Measurements from ENCODE around the gene PFKL. TPM values are rescaled to one million over a fixed set of nuclear protein-coding genes. Genes with fewer than 3 reads are reported as not detected.
"Not testable (repeated sequence)": the region's sequence is repeated elsewhere in the genome, so short reads cannot be mapped to it uniquely, and the experiment has no call there.

PFKL gene
- polyA plus RNA-seq, 4 donors: 138 to 281 (median 216) TPM

DNA sequence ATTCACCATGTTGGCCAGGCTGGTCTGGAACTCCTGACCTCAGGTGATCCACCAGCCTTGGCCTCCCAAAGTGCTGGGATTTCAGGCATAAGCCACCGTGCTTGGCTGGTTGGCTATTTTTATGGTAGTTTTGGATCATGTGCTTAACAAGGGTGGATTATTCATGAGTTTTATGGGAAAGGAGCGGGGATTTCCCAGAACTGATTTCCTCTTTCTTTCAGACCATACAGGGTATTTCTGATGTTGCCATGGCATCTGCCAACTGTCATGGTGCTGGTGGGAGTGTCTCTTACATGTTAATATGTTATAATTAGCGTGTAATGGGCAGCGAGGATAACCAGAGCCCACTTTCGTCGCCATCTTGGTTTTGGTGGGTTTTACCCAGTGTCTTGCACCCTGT, 56.8 kb downstream of the PFKL start:
- Histone ChIP-seq H3K4me1 (ENCODE audit: control insufficient read depth in 3 of 3, insufficient read depth in 2 of 3, low read depth in 1 of 3, low read length in 2 of 3) (no peaks in the 10 kb centered on the region), H3K4me3 (ENCODE audit: low read depth in 1 of 3, low read length in 3 of 3) (no peak overlapping the region), H3K27me3 (ENCODE audit: control insufficient read depth in 3 of 3, insufficient read depth in 3 of 3, low read length in 3 of 3) (peaks cover 0 to 5% (median 0%) of the 10 kb centered on the region in 3 donors), H3K36me3 (ENCODE audit: control insufficient read depth in 3 of 3, insufficient read depth in 2 of 3, low read depth in 1 of 3, low read length in 3 of 3) (no peaks in the 10 kb centered on the region), H3K9me3 (ENCODE audit: control insufficient read depth in 2 of 2, insufficient read depth in 1 of 2, low read depth in 1 of 2, low read length in 1 of 2) (no peaks in the 10 kb centered on the region), H3K27ac (ENCODE audit: low read depth in 1 of 3, low read length in 2 of 3) (no peak overlapping the region)
- DNase-seq (no peak), FAIRE-seq (no peak)
- WGBS, 3 donors: 79 to 84% (median 83%) methylated on average over 6 of the region's 6 CpGs

DNA sequence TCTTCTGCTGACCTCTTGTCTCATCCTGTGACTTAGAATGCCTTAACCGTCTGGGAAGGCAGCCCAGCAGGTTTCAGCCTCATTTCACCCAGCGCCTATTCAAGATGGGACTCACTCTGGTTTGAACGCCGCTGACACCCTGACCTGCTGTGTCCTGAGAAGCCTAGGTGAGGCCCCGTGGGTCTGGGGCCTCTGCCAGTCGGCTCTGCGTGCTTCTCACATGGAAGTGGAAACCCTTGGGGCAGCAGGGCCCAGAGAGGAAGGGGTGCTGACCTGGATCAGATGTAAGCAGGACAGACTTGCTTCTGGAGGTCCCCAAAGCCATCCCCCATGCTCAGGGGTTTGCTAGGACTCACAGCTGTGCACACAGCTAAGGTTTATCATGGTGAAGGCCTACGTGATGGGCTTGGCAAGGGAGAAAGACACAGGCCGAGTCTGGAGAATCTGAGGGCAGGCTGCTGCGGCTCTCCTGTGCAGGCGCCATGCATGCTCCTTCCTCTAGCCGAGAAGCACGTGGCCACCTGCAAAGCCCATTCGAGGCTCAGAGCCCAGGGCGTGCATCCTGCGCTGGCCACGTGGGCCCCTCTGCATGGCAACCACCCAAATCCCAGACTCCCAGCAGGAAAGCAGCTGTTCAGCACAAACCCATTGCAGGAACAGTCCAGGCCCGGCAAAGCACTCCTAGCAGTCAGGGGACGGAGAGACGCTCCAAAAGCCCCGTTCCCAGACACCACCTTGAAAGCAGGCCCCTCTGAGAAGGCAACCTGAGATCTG, 57.4 kb downstream of the PFKL start:
- Histone ChIP-seq H3K36me3 (ENCODE audit: control insufficient read depth in 3 of 3, insufficient read depth in 2 of 3, low read depth in 1 of 3, low read length in 3 of 3) (no peaks in the 10 kb centered on the region), H3K9me3 (ENCODE audit: control insufficient read depth in 2 of 2, insufficient read depth in 1 of 2, low read depth in 1 of 2, low read length in 1 of 2) (no peaks in the 10 kb centered on the region), H3K4me1 (ENCODE audit: control insufficient read depth in 3 of 3, insufficient read depth in 2 of 3, low read depth in 1 of 3, low read length in 2 of 3) (no peaks in the 10 kb centered on the region), H3K4me3 (ENCODE audit: low read depth in 1 of 3, low read length in 3 of 3) (no peak overlapping the region), H3K27ac (ENCODE audit: low read depth in 1 of 3, low read length in 2 of 3) (no peak overlapping the region), H3K27me3 (ENCODE audit: control insufficient read depth in 3 of 3, insufficient read depth in 3 of 3, low read length in 3 of 3) (no peaks in the 10 kb centered on the region)
- WGBS, 3 donors: 85 to 88% (median 87%) methylated on average over 21 of the region's 21 CpGs
- no peak for FAIRE-seq
- no peak for DNase-seq

DNA sequence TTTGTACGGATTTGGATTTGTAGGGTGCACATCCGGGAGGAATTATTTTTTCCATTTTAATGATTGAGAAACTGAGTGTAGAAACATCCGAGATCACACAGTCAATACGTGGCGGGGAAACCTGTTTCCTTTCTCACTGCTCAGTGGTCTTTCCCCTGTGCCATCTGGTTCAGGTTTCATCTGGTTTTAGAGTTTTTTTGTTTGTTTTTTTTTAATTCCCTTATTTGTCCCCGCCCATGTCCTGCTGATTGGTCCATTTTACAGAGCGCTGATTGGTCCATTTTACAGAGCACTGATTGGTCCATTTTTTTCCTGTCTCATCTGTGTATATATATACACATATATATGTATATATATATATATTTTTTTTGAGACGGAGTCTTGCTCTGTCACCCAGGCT, 59.5 kb downstream of the PFKL start:
- Histone ChIP-seq H3K36me3 (ENCODE audit: control insufficient read depth in 3 of 3, insufficient read depth in 2 of 3, low read depth in 1 of 3, low read length in 3 of 3) (no peaks in the 10 kb centered on the region), H3K27me3 (ENCODE audit: control insufficient read depth in 3 of 3, insufficient read depth in 3 of 3, low read length in 3 of 3) (no peaks in the 10 kb centered on the region), H3K27ac (ENCODE audit: low read depth in 1 of 3, low read length in 2 of 3) (no peak overlapping the region), H3K4me3 (ENCODE audit: low read depth in 1 of 3, low read length in 3 of 3) (no peak overlapping the region), H3K4me1 (ENCODE audit: control insufficient read depth in 3 of 3, insufficient read depth in 2 of 3, low read depth in 1 of 3, low read length in 2 of 3) (no peaks in the 10 kb centered on the region), H3K9me3 (ENCODE audit: control insufficient read depth in 2 of 2, insufficient read depth in 1 of 2, low read depth in 1 of 2, low read length in 1 of 2) (peaks cover 0 to 11% of the 10 kb centered on the region in 2 donors)
- FAIRE-seq (no peak), DNase-seq (no peak)
- 81 to 89% (median 88%) methylated on average over 8 of the region's 8 CpGs for WGBS, 3 donors

DNA sequence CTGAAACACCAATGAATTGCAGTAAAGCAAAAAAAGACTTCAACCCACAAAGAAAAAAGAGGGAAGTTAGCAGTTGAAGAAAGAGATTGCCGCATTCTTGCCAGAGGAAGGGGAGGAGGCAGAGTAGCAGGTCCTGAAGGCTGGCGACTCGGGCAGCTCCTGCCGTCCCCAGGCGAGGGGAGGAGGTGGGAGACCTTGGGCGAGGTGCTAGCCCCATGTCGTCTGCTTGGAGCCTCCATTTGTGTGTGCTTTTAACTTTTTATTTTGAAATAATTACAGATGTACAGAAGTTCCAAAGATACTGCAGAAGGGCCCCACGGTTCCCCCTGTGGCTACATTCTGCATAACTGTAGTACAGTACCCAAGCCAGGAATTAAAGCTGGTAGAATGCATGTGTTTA, 60.3 kb downstream of the PFKL start:
- H3K36me3 ChIP-seq (ENCODE audit: control insufficient read depth in 3 of 3, insufficient read depth in 2 of 3, low read depth in 1 of 3, low read length in 3 of 3): no peaks in the 10 kb centered on the region

DNA sequence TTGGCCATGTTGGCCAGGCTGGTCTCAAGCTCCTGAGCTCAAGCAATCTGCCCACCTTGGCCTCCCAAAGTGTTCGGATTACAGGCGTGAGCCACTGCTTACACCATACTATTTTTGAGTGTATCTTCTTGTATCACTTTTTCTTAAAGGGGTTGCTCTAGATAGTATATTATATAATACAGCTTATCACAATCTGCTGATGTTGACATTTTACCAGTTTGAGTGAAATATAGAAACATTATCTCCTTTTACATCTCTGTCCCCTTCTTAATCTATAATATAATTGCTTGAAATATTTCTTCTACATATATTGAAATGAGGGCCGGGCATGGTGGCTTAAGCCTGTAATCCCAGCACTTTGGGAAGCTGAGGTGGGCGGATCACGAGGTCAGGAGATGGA, 62.0 kb downstream of the PFKL start:
- WGBS, 3 donors: 89 to 92% (median 90%) methylated on average over 5 of the region's 5 CpGs
- DNase-seq; H3K27me3 ChIP-seq (ENCODE audit: control insufficient read depth in 3 of 3, insufficient read depth in 3 of 3, low read length in 3 of 3); H3K4me1 ChIP-seq (ENCODE audit: control insufficient read depth in 3 of 3, insufficient read depth in 2 of 3, low read depth in 1 of 3, low read length in 2 of 3); H3K4me3 ChIP-seq (ENCODE audit: low read depth in 1 of 3, low read length in 3 of 3); H3K27ac ChIP-seq (ENCODE audit: low read depth in 1 of 3, low read length in 2 of 3); FAIRE-seq; H3K36me3 ChIP-seq (ENCODE audit: control insufficient read depth in 3 of 3, insufficient read depth in 2 of 3, low read depth in 1 of 3, low read length in 3 of 3): not testable (repeated sequence)
- H3K9me3 ChIP-seq (ENCODE audit: control insufficient read depth in 2 of 2, insufficient read depth in 1 of 2, low read depth in 1 of 2, low read length in 1 of 2): peaks cover 0 to 11% of the 10 kb centered on the region in 2 donors

More for the DNA sequence above, 60.3 kb downstream of the PFKL start:
- DNase-seq: no peak
- no peaks in the 10 kb centered on the region for H3K27me3 ChIP-seq (ENCODE audit: control insufficient read depth in 3 of 3, insufficient read depth in 3 of 3, low read length in 3 of 3)
- no peak for FAIRE-seq
- WGBS, 3 donors: 50 to 56% (median 55%) methylated on average over 8 of the region's 8 CpGs
- H3K4me3 ChIP-seq (ENCODE audit: low read depth in 1 of 3, low read length in 3 of 3): no peak overlapping the region
- no peak overlapping the region for H3K27ac ChIP-seq (ENCODE audit: low read depth in 1 of 3, low read length in 2 of 3)
- H3K9me3 ChIP-seq (ENCODE audit: control insufficient read depth in 2 of 2, insufficient read depth in 1 of 2, low read depth in 1 of 2, low read length in 1 of 2): peaks cover 0 to 11% of the 10 kb centered on the region in 2 donors
- no peaks in the 10 kb centered on the region for H3K4me1 ChIP-seq (ENCODE audit: control insufficient read depth in 3 of 3, insufficient read depth in 2 of 3, low read depth in 1 of 3, low read length in 2 of 3)

DNA sequence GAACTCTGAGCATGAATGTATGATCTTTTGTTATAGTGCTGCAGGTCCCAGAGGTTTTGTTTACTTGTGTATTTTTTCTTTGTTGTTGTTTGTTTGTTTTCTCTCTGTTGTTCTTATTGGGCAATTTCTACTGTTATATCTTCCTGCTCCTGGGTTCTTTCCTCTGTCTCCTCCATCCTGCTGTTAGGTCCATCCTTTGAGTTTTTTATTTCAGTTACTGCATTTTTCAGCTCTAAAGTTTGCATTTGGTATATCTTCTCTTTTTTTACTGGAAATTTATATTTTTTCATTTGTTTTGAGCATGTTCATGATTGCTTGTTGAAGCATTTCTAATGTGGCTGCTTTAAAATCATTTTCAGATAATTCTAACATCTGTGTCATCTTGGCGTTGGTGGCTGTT, 63.4 kb downstream of the PFKL start:
- DNase-seq (no peak), FAIRE-seq (no peak)
- Histone ChIP-seq H3K9me3 (ENCODE audit: control insufficient read depth in 2 of 2, insufficient read depth in 1 of 2, low read depth in 1 of 2, low read length in 1 of 2) (peaks cover 0 to 11% of the 10 kb centered on the region in 2 donors), H3K4me3 (ENCODE audit: low read depth in 1 of 3, low read length in 3 of 3) (no peak overlapping the region), H3K27me3 (ENCODE audit: control insufficient read depth in 3 of 3, insufficient read depth in 3 of 3, low read length in 3 of 3) (no peaks in the 10 kb centered on the region), H3K27ac (ENCODE audit: low read depth in 1 of 3, low read length in 2 of 3) (no peak overlapping the region), H3K36me3 (ENCODE audit: control insufficient read depth in 3 of 3, insufficient read depth in 2 of 3, low read depth in 1 of 3, low read length in 3 of 3) (no peaks in the 10 kb centered on the region), H3K4me1 (ENCODE audit: control insufficient read depth in 3 of 3, insufficient read depth in 2 of 3, low read depth in 1 of 3, low read length in 2 of 3) (no peaks in the 10 kb centered on the region)
- 84 to 93% (median 84%) methylated on average over 1 of the region's 1 CpG for WGBS, 3 donors

DNA sequence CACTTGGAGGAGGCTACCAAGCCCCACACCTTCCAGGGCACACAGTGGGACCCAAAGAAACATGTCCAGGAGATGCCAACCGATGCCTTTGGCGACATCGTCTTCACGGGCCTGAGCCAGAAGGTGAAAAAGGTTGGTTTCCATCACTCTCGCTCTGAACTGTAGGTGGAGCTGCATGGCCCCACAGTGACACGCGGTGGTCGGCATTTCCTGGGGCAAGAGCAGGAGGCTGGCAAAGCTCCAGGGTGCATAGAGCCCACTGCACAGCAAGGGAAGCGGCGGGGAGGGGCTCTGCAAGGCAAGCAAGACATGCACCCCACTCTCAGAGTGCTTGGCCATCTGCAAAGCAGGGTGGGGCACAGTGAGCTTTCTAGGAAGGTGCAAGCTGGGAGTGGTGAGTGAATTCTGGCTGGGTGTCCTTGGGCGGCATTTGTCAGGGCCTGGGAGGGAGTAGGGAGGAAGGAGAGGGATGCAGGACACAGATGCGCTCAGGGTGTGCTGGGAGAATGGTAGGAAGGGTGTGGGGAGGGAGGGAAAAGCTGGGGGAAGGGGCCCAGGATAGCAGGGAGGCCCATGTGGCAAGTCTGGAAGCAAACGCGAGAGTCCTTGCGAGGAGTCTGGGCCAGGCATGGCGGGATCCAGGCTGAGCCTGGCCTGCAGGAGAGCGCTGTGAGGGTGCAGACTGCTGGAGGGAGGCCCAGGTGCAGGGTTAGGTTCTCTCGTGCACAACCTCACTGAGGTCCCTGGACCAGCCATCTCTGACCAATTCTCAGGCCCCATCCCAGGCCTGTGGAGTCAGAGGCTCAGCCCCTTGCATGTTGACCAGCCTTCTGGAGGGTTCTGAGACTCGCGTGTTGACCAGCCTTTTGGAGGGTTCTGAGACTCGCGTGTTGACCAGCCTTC, 64.5 kb downstream of the PFKL start:
- Histone ChIP-seq H3K4me1 (ENCODE audit: control insufficient read depth in 3 of 3, insufficient read depth in 2 of 3, low read depth in 1 of 3, low read length in 2 of 3) (no peaks in the 10 kb centered on the region), H3K36me3 (ENCODE audit: control insufficient read depth in 3 of 3, insufficient read depth in 2 of 3, low read depth in 1 of 3, low read length in 3 of 3) (no peaks in the 10 kb centered on the region), H3K27me3 (ENCODE audit: control insufficient read depth in 3 of 3, insufficient read depth in 3 of 3, low read length in 3 of 3) (peaks cover 0 to 4% (median 0%) of the 10 kb centered on the region in 3 donors), H3K4me3 (ENCODE audit: low read depth in 1 of 3, low read length in 3 of 3) (no peak overlapping the region), H3K27ac (ENCODE audit: low read depth in 1 of 3, low read length in 2 of 3) (no peak overlapping the region), H3K9me3 (ENCODE audit: control insufficient read depth in 2 of 2, insufficient read depth in 1 of 2, low read depth in 1 of 2, low read length in 1 of 2) (peaks cover 0 to 11% of the 10 kb centered on the region in 2 donors)
- FAIRE-seq (no peak), DNase-seq (no peak)
- WGBS, 3 donors: 78 to 85% (median 80%) methylated on average over 22 of the region's 22 CpGs

DNA sequence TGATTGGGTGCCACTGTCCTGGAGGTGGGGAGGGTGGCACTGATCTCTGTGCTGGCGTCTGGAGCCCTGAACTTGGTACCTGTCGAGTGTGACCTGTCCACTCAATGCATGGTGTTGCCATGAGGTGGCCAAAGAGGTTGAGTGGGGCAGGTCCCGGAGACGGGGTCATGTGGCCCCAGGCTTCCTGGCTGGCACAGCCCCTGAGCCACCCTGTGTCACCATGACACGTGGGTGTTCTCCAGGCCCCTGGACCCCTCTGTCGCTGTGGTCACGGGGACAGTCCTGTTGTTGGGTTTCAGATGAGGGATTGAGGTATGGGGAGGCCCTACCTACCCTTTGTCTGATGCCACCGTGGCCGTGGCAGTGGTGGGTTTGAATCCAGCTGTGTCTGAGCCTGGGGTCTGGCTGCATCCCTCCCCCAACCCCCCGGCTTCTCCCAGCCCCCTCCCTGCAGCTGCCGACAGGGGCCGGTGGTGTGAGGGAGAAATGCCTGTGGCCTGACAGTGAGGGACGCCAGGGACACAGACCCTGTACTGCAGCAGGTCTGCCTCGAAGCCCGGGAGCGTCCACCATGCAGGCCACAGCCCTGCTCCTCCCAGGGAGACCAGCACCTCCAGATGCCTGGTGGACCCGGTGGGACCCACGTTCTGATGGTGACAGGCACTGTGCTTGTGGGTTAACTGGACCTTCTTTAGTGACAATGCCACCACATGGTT, 65.6 kb downstream of the PFKL start:
- Histone ChIP-seq H3K27ac (ENCODE audit: low read depth in 1 of 3, low read length in 2 of 3) (no peak overlapping the region), H3K4me1 (ENCODE audit: control insufficient read depth in 3 of 3, insufficient read depth in 2 of 3, low read depth in 1 of 3, low read length in 2 of 3) (no peaks in the 10 kb centered on the region), H3K27me3 (ENCODE audit: control insufficient read depth in 3 of 3, insufficient read depth in 3 of 3, low read length in 3 of 3) (peaks cover 0 to 8% (median 0%) of the 10 kb centered on the region in 3 donors), H3K4me3 (ENCODE audit: low read depth in 1 of 3, low read length in 3 of 3) (no peak overlapping the region), H3K9me3 (ENCODE audit: control insufficient read depth in 2 of 2, insufficient read depth in 1 of 2, low read depth in 1 of 2, low read length in 1 of 2) (peaks cover 0 to 11% of the 10 kb centered on the region in 2 donors), H3K36me3 (ENCODE audit: control insufficient read depth in 3 of 3, insufficient read depth in 2 of 3, low read depth in 1 of 3, low read length in 3 of 3) (no peaks in the 10 kb centered on the region)
- FAIRE-seq: no peak
- WGBS, 3 donors: 82 to 90% (median 83%) methylated on average over 15 to 18 of the region's 18 CpGs
- DNase-seq: no peak

Measured in small intestine (tissue), 7 donors.